HEK293T (cell line): ENCODE data around the gene VPS16.

ENCODE experiments used
- ARNT ChIP-seq: fragments of 450-650 bp; IDR thresholded peaks from 2 replicates; pipeline ENCODE4 v1.6.1; 2017; ENCODE audit warnings: mild to moderate bottlenecking
- FOXA1 ChIP-seq: fragments of 450-650 bp; IDR thresholded peaks from 2 replicates; pipeline ENCODE4 v1.6.1; 2016; ENCODE audit warnings: mild to moderate bottlenecking
- FOXK2 ChIP-seq: fragments of 450-650 bp; IDR thresholded peaks from 2 replicates; pipeline ENCODE4 v1.6.1; 2016; ENCODE audit warnings: mild to moderate bottlenecking
- SP1 ChIP-seq: fragments of 450-650 bp; IDR thresholded peaks from 2 replicates; pipeline ENCODE4 v1.6.1; 2017

DNA sequence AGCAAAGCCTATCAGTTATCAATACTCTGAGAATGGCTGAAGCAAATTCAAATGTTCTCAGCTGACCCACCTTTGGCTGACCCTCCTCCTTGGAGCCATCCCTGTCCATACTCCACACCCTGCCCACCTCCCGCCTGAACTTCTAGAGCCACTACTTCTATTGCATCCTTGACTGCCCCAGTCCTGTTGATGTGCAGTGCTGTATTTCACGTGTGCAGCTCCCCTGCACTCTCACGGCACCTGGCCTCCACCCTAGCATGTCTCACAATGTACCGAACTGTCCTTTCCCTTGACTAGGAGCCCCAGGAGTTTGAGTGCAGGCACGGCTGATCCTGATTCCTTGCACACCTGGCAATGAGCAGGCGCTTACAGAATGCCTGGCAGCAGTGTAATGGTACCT is 47.1 kb upstream of the VPS16 start:
- TF ChIP-seq ARNT (no peak), FOXK2 (no peak), SP1 (no peak), FOXA1 (no peak)
